Measurements from ENCODE around the gene ABCC3. TPM values are rescaled to one million over a fixed set of nuclear protein-coding genes. Genes with fewer than 3 reads are reported as not detected.
A peak's percentile ranks its signal among the peaks of the same experiment; 100 is the strongest.
"Not testable (repeated sequence)": the region's sequence is repeated elsewhere in the genome, so short reads cannot be mapped to it uniquely, and the experiment has no call there.

Gene ABCC3
- total and polyA plus RNA-seq, 12 donors = 0.23 to 5.7 (median 1.1) TPM; not detected in 1

- Histone ChIP-seq H3K27ac (no peak overlapping the region), H3K4me1 (peaks cover 0 to 14% (median 6%) of the 10 kb centered on the region in 9 donors), H3K4me3 (no peak overlapping the region), H3K9me3 (no peaks in the 10 kb centered on the region), H3K36me3 (no peaks in the 10 kb centered on the region), H3K27me3 (no peaks in the 10 kb centered on the region)
- DNase-seq = no peak
- ATAC-seq = no peak
- intact Hi-C loops (cut with DNase I) = loop anchor here in 3 of 10 donors (5.0 kb wide), 3 partner anchors 42 to 127 kb away; partner anchors contain the start of gene ABCC3 (in 1 of the 3)
- WGBS, 2 donors = 91 to 92% methylated on average over 11 of the region's 11 CpGs
- TF ChIP-seq, protein P1, sequence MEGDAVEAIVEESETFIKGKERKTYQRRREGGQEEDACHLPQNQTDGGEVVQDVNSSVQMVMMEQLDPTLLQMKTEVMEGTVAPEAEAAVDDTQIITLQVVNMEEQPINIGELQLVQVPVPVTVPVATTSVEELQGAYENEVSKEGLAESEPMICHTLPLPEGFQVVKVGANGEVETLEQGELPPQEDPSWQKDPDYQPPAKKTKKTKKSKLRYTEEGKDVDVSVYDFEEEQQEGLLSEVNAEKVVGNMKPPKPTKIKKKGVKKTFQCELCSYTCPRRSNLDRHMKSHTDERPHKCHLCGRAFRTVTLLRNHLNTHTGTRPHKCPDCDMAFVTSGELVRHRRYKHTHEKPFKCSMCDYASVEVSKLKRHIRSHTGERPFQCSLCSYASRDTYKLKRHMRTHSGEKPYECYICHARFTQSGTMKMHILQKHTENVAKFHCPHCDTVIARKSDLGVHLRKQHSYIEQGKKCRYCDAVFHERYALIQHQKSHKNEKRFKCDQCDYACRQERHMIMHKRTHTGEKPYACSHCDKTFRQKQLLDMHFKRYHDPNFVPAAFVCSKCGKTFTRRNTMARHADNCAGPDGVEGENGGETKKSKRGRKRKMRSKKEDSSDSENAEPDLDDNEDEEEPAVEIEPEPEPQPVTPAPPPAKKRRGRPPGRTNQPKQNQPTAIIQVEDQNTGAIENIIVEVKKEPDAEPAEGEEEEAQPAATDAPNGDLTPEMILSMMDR (IDR thresholded peaks at IDR 0.05) = no peak
Measured at GRCh38 chr17:50679008-50679544, 44.4 kb downstream of the ABCC3 start.

GRCh38 chr17:50680126-50680525, 45.4 kb downstream of the ABCC3 start:
- ATAC-seq (no peak), DNase-seq (no peak)
- no peaks in the 10 kb centered on the region for H3K27me3 ChIP-seq
- WGBS, 2 donors = 95 to 96% methylated on average over 5 of the region's 5 CpGs
- no peaks in the 10 kb centered on the region for H3K9me3 ChIP-seq
- TF ChIP-seq, protein P1 (IDR thresholded peaks at IDR 0.05) = no peak
- no peak overlapping the region for H3K27ac ChIP-seq
- H3K4me1 ChIP-seq = peaks cover 0 to 14% (median 6%) of the 10 kb centered on the region in 9 donors
- intact Hi-C loops (cut with DNase I) = loop anchor here in 8 of 10 donors (2.0 to 10.0 kb wide), 5 partner anchors 48 to 195 kb away; partner anchors contain the start of genes ABCC3 (in 5 of the 8) and SPATA20 (in 3 of the 8)
- no peaks in the 10 kb centered on the region for H3K36me3 ChIP-seq
- no peak overlapping the region for H3K4me3 ChIP-seq

GRCh38 chr17:50680543-50681262, 46.0 kb downstream of the ABCC3 start:
- not testable (repeated sequence) for DNase-seq, H3K4me3 ChIP-seq, H3K36me3 ChIP-seq, H3K27me3 ChIP-seq, H3K9me3 ChIP-seq
- peak in 4 of 8 donors; percentile 4 to 18 (median 12) for ATAC-seq
- intact Hi-C loops (cut with DNase I) = loop anchor here in 9 of 10 donors (1.0 to 10.0 kb wide), 7 partner anchors 48 to 196 kb away; partner anchors contain the start of genes ABCC3 (in 5 of the 9) and SPATA20 (in 5 of the 9)
- 75 to 77% methylated on average over 12 of the region's 12 CpGs for whole genome bisulfite sequencing, 2 donors
- Histone ChIP-seq H3K27ac (peak overlapping the region in 1 of 10 donors; percentile 53), H3K4me1 (peaks cover 0 to 14% (median 6%) of the 10 kb centered on the region in 9 donors)

GRCh38 chr17:50681263-50682200, 46.9 kb downstream of the ABCC3 start:
- Histone ChIP-seq H3K27me3 (no peaks in the 10 kb centered on the region), H3K9me3 (no peaks in the 10 kb centered on the region), H3K36me3 (no peaks in the 10 kb centered on the region), H3K4me3 (no peak overlapping the region), H3K4me1 (peaks cover 0 to 19% (median 8%) of the 10 kb centered on the region in 9 donors), H3K27ac (peak overlapping the region in 1 of 10 donors; percentile 53)
- TF ChIP-seq, protein P1 (IDR thresholded peaks at IDR 0.05) = peak; percentile 18 to 69 (median 58)
- intact Hi-C loops (cut with DNase I) = loop anchor here in 9 of 10 donors (1.0 to 10.0 kb wide), 7 partner anchors 49 to 197 kb away; partner anchors contain the start of genes ABCC3 (in 5 of the 9) and SPATA20 (in 5 of the 9)
- ATAC-seq (peak in 6 of 8 donors; percentile 53 to 84 (median 76)), DNase-seq (peak in 1 of 2 donors; percentile 59)
- 58 to 60% methylated on average over 27 of the region's 27 CpGs for WGBS, 2 donors

Measured in heart right ventricle (tissue), 16 donors.